VCaP (cell line): ENCODE results near the gene ANKRD2.

Experiments used
- H3K27ac ChIP-seq: fragments of 450-650 bp; 2 replicates; pipeline ENCODE4 v1.5.1; 2017
- CTCF ChIP-seq: fragments of 450-650 bp; conservative IDR thresholded peaks from 2 replicates; pipeline ENCODE4 v1.5.1; 2017; ENCODE audit warnings: mild to moderate bottlenecking, moderate library complexity

ANKRD2 gene

GRCh38 chr10:97580421-97581367, 8.1 kb downstream of the ANKRD2 start:
- no peak for TF ChIP-seq CTCF
- H3K27ac ChIP-seq: no peak overlapping the region

- H3K27ac ChIP-seq: no peak overlapping the region
- TF ChIP-seq CTCF: no peak
These were observed 9.6 kb downstream of the ANKRD2 start for GRCh38 chr10:97582169-97582568.

- H3K27ac ChIP-seq: no peak overlapping the region
These were observed 10.9 kb downstream of the ANKRD2 start for GRCh38 chr10:97583476-97583875.

GRCh38 chr10:97584060-97584797, 11.7 kb downstream of the ANKRD2 start, which contains the start of gene HOGA1:
TSS of gene HOGA1 (plus strand) at chr10:97584389. CDS start at chr10:97584704, 315 bp downstream.
- H3K27ac ChIP-seq: no peak within 1 kb of the TSS
- TF ChIP-seq CTCF: no peak

More at GRCh38 chr10:97583476-97583875, 10.9 kb downstream of the ANKRD2 start:
- no peak for TF ChIP-seq CTCF

GRCh38 chr10:97584798-97585438, 12.3 kb downstream of the ANKRD2 start:
- no peak for TF ChIP-seq CTCF
- no peak overlapping the region for H3K27ac ChIP-seq

- TF ChIP-seq CTCF: no peak
- no peak overlapping the region for H3K27ac ChIP-seq
These were observed 12.8 kb downstream of the ANKRD2 start for GRCh38 chr10:97585439-97585811.

GRCh38 chr10:97587183-97587582, 14.6 kb downstream of the ANKRD2 start:
- no peak overlapping the region for H3K27ac ChIP-seq
- no peak for TF ChIP-seq CTCF
